IMR-90 (cell line): ENCODE results near the gene RPLP1. TPM values are rescaled to one million over a fixed set of nuclear protein-coding genes. Genes with fewer than 3 reads are reported as not detected.

Source experiments
- ATAC-seq: fragments of 200-7000 bp; cut with Tn5 transposase; 2 replicates; pipeline ENCODE4 v1.9.1; 2020; ENCODE audit warnings: low read depth, mild to moderate bottlenecking, moderate library complexity
- BruUV-seq: library from RNA; stranded (reverse); fragments of 400-500 nt; replicated peaks from 2 replicates; lab custom pipeline; 2021; lab: Mats Ljungman, UMichigan
- CTCF ChIA-PET: fragments of 300-600 bp; formaldehyde crosslinking; extraction: SDS; loops from one replicate; lab custom pipeline; 2021; ENCODE audit warnings: antibody characterized with exemption; lab: Yijun Ruan, JAX
- POLR2A ChIA-PET: fragments of 300-600 bp; sonication (Branson Sonifier 250); formaldehyde crosslinking; loops from one replicate; lab custom pipeline; 2022; ENCODE audit warnings: antibody characterized with exemption; ENCODE audit not compliant: unreplicated experiment; lab: Charles Lee
- DNase-seq: peaks from one replicate; pipeline ENCODE4 v3.0.0; 2013
- H2AFZ ChIP-seq: replicated peaks from 2 replicates; pipeline ENCODE3; 2013; ENCODE audit warnings: low read length, mild to moderate bottlenecking; ENCODE audit not compliant: poor library complexity
- H2AK5ac ChIP-seq: 2 replicates; pipeline ENCODE4 v1.6.1; 2013; ENCODE audit warnings: low read depth, low read length, inconsistent platforms
- H2AK9ac ChIP-seq: replicated peaks from 2 replicates; pipeline ENCODE3; 2013; ENCODE audit warnings: mild to moderate bottlenecking, low read depth, low read length, moderate library complexity; ENCODE audit not compliant: poor library complexity
- H2BK120ac ChIP-seq: 2 replicates; pipeline ENCODE4 v1.6.1; 2013; ENCODE audit warnings: low read depth, low read length, inconsistent platforms
- H2BK15ac ChIP-seq: 3 replicates; pipeline ENCODE4 v1.6.1; 2013; ENCODE audit warnings: low read depth, low read length, inconsistent platforms
- H2BK20ac ChIP-seq: 2 replicates; pipeline ENCODE4 v1.6.1; 2013; ENCODE audit warnings: low read depth, mild to moderate bottlenecking, inconsistent platforms, low read length, moderate library complexity
- H2BK5ac ChIP-seq: 2 replicates; pipeline ENCODE4 v1.6.1; 2013; ENCODE audit warnings: mild to moderate bottlenecking, low read depth, low read length, inconsistent platforms; ENCODE audit not compliant: poor library complexity, severe bottlenecking
- H3K14ac ChIP-seq: replicated peaks from 2 replicates; pipeline ENCODE4 v1.6.1; 2013; ENCODE audit warnings: low read depth, low read length, inconsistent platforms
- H3K18ac ChIP-seq: 2 replicates; pipeline ENCODE4 v1.6.1; 2013; ENCODE audit warnings: low read depth, low read length, control low read depth
- H3K23ac ChIP-seq: 2 replicates; pipeline ENCODE4 v1.6.1; 2013; ENCODE audit warnings: low read depth, low read length, inconsistent platforms
- H3K27ac ChIP-seq: 2 replicates; pipeline ENCODE4 v1.5.1; 2013; ENCODE audit warnings: mild to moderate bottlenecking, control low read depth, low read length; ENCODE audit not compliant: insufficient read depth
- H3K27me3 ChIP-seq: 2 replicates; pipeline ENCODE4 v1.6.1; 2013; ENCODE audit warnings: low read length; ENCODE audit not compliant: control insufficient read depth, insufficient read depth
- H3K36me3 ChIP-seq: 2 replicates; pipeline ENCODE4 v1.6.1; 2013; ENCODE audit warnings: low read length, mixed read lengths; ENCODE audit not compliant: control insufficient read depth, insufficient read depth
- H3K4ac ChIP-seq: 2 replicates; pipeline ENCODE4 v1.6.1; 2013; ENCODE audit warnings: low read depth, low read length, inconsistent platforms
- H3K4me1 ChIP-seq: 2 replicates; pipeline ENCODE4 v1.6.1; 2013; ENCODE audit warnings: low read length, mixed read lengths; ENCODE audit not compliant: control insufficient read depth, insufficient read depth
- H3K4me2 ChIP-seq: 2 replicates; pipeline ENCODE4 v1.6.1; 2013; ENCODE audit warnings: low read depth, mild to moderate bottlenecking, control low read depth, low read length, moderate library complexity
- H3K4me3 ChIP-seq: 2 replicates; pipeline ENCODE4 v1.5.1; 2013; ENCODE audit warnings: low read depth, mild to moderate bottlenecking, control low read depth, low read length, moderate library complexity; ENCODE audit not compliant: insufficient read depth
- H3K56ac ChIP-seq: 2 replicates; pipeline ENCODE4 v1.6.1; 2013; ENCODE audit warnings: low read length, inconsistent platforms; ENCODE audit not compliant: insufficient read depth; ENCODE audit errors: extremely low read depth
- H3K79me1 ChIP-seq, 2 experiments: 2 replicates each; pipeline ENCODE4 v1.6.1; 2013; ENCODE audit warnings: low read length in 2 of 2, inconsistent platforms in 1 of 2, low read depth in 1 of 2
- H3K9ac ChIP-seq: 2 replicates; pipeline ENCODE4 v1.6.1; 2013; ENCODE audit warnings: low read depth, low read length, control low read depth
- H3K9me1 ChIP-seq: 2 replicates; pipeline ENCODE4 v1.6.1; 2013; ENCODE audit warnings: low read length, inconsistent platforms; ENCODE audit not compliant: insufficient read depth
- H3K9me3 ChIP-seq: 2 replicates; pipeline ENCODE4 v1.6.1; 2013; ENCODE audit warnings: low read length; ENCODE audit not compliant: control insufficient read depth, insufficient read depth
- H4K20me1 ChIP-seq: 2 replicates; pipeline ENCODE4 v1.6.1; 2013; ENCODE audit warnings: low read length, inconsistent platforms; ENCODE audit not compliant: insufficient read depth
- H4K5ac ChIP-seq: 2 replicates; pipeline ENCODE4 v1.6.1; 2013; ENCODE audit warnings: mild to moderate bottlenecking, low read depth, low read length, control low read depth
- H4K8ac ChIP-seq, 2 experiments: 2 replicates each; pipeline ENCODE4 v1.6.1; 2013; ENCODE audit warnings: low read depth in 2 of 2, low read length in 2 of 2, control low read depth in 1 of 2, inconsistent platforms in 1 of 2
- H4K91ac ChIP-seq: 2 replicates; pipeline ENCODE4 v1.6.1; 2013; ENCODE audit warnings: low read depth, low read length, inconsistent platforms; ENCODE audit not compliant: insufficient read depth
- BHLHE40 ChIP-seq: fragments of 150-350 bp; IDR thresholded peaks from 2 replicates; pipeline ENCODE4 v1.6.1; 2016; ENCODE audit warnings: mild to moderate bottlenecking, low read depth, low read length
- CEBPB ChIP-seq: IDR thresholded peaks from 2 replicates; pipeline ENCODE4 v1.6.1; 2012; ENCODE audit warnings: low read depth, low read length, improper control_type of control experiment
- FOS ChIP-seq: fragments of 150-350 bp; IDR thresholded peaks from 2 replicates; pipeline ENCODE4 v1.6.1; 2016; ENCODE audit warnings: low read depth, low read length
- MXI1 ChIP-seq: IDR thresholded peaks from 2 replicates; pipeline ENCODE4 v1.6.1; 2012; ENCODE audit warnings: low read depth, mild to moderate bottlenecking, low read length, moderate library complexity, borderline replicate concordance
- POLR2A ChIP-seq: IDR thresholded peaks from 2 replicates; pipeline ENCODE4 v1.6.1; 2012; ENCODE audit warnings: mild to moderate bottlenecking, low read depth, low read length
- SMC3 ChIP-seq: fragments of 150-350 bp; IDR thresholded peaks from 2 replicates; pipeline ENCODE4 v1.6.1; 2016; ENCODE audit warnings: low read depth, mild to moderate bottlenecking, antibody characterized with exemption, low read length, moderate library complexity
- WGBS, 2 experiments: methylation state at CpG; one replicate each; pipeline versions ENCODE4 v1.1.5 to v1.1.7; 2013; ENCODE audit warnings: missing lambda C conversion rate in 2 of 2; ENCODE audit not compliant: insufficient read length in 1 of 2; ENCODE audit errors: extremely low coverage in 2 of 2; 5-methylcytosine and 5-hydroxymethylcytosine counted together
- dilution Hi-C: fragments of 300-500 bp; cut with HindIII; formaldehyde crosslinking; loops from one replicate; pipeline ENCODE4 v1.14.3; 2018; ENCODE audit warnings: low sequenced_read_pairs; ENCODE audit not compliant: unreplicated experiment
- in situ Hi-C: fragments of 300-500 bp; cut with MboI; formaldehyde crosslinking; loops from 3 replicates; pipeline ENCODE4 v1.14.3; 2019; ENCODE audit warnings: low sequenced_read_pairs, inconsistent platforms, mixed read lengths
- intact Hi-C: fragments of 100-400 bp; cut with micrococcal nuclease; formaldehyde crosslinking; loops from 2 replicates; pipeline ENCODE4 v1.10.0; 2022
- polyA plus RNA-seq, 3 experiments: library from polyadenylated mRNA; depleted of rRNA; stranded (reverse); fragments of >200 nt; gene quantifications; 2 replicates each; pipeline ENCODE4 v1.2.3, GENCODE V29; 2012; ENCODE audit warnings: low replicate concordance in 1 of 3
- total RNA-seq: library from RNA; depleted of rRNA; stranded (reverse); fragments of >200 nt; gene quantifications from 2 replicates; pipeline ENCODE4 v1.2.3, GENCODE V29; 2012
- TF ChIP-seq, protein P1 (sequence below): conservative IDR thresholded peaks from 2 replicates; pipeline ENCODE4 v1.5.1; 2012; ENCODE audit warnings: mild to moderate bottlenecking, low read depth, low read length, improper control_type of control experiment
- TF ChIP-seq, protein P2 (sequence below): fragments of 150-350 bp; IDR thresholded peaks from 2 replicates; pipeline ENCODE4 v1.6.1; 2016; ENCODE audit warnings: low read depth, mild to moderate bottlenecking, low read length, moderate library complexity, borderline replicate concordance

The RPLP1 gene
- total and polyA plus RNA-seq, 2 of the 4 experiments (the other 2 are of a cell fraction), result 97.0 to 1,440 TPM

DNA sequence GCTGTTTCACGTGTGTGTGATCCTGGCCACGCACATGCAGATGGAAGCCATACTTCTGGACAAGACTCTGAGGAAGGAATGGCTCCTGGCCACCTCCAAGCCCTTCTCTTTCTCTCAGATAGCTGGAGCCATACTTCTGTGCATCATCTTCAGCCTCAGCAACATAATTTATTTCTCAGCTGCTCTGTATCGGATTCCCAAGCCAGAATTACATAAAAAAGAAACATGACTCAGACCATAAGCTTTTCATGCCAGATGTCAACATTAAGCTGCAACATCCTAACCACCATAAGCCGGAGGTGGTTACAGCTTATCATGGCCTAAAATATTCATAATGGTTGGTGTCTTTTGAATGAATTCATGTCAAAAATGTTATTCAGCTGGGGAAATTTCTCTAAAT lies 49.0 kb upstream of the RPLP1 start:
- Histone ChIP-seq H4K91ac (no peak overlapping the region), H3K4me2 (peak overlapping the region; percentile 41), H2BK15ac (no peak overlapping the region; the same call in 2 of the 3 replicates), H3K9ac (no peak overlapping the region), H2AFZ (no peak overlapping the region), H3K27ac (peak overlapping the region; percentile 27; the same call in 1 of the 2 replicates), H4K8ac (0 out of 4 replicates have a peak overlapping the region, but pooled peaks of 1 of the 2 experiments have one; percentile 44), H2BK5ac (peak overlapping the region; percentile 36), H4K20me1 (peaks cover 30% of the 10 kb centered on the region), H3K4me3 (no peak overlapping the region), H2BK120ac (no peak overlapping the region), H3K18ac (peak overlapping the region; percentile 47; the same call in 1 of the 2 replicates), H3K36me3 (no peaks in the 10 kb centered on the region), H2AK5ac (peak overlapping the region; percentile 38; the same call in 1 of the 2 replicates), H3K23ac (peak overlapping the region; percentile 18; the same call in 1 of the 2 replicates), H4K5ac (no peak overlapping the region), H3K9me3 (no peaks in the 10 kb centered on the region), H3K14ac (0 out of 2 replicates have a peak overlapping the region, but pooled peaks have one; percentile 24), H3K4ac (peak overlapping the region; percentile 54; the same call in 1 of the 2 replicates), H3K9me1 (peaks cover 38% of the 10 kb centered on the region), H3K56ac (no peak overlapping the region), H3K4me1 (peaks cover 10% of the 10 kb centered on the region), H3K79me1 (peaks cover 25 to 81% of the 10 kb centered on the region in 2 experiments; a peak in 3 of 4 replicates), H2BK20ac (no peak overlapping the region), H2AK9ac (no peak overlapping the region), H3K27me3 (no peaks in the 10 kb centered on the region)
- CTCF ChIA-PET, result interaction anchor here (0.6 to 1.0 kb wide), 4 partner anchors 9 to 160 kb away, joined by 3 to 5 read pairs (median 4); no protein-coding TSS in a partner anchor
- intact Hi-C loops, result no loop called here
- dilution Hi-C loops, result no loop called here
- in situ Hi-C loops, result no loop called here
- TF ChIP-seq POLR2A, result no peak
- TF ChIP-seq CEBPB, result peak; percentile 83
- TF ChIP-seq, protein P1, sequence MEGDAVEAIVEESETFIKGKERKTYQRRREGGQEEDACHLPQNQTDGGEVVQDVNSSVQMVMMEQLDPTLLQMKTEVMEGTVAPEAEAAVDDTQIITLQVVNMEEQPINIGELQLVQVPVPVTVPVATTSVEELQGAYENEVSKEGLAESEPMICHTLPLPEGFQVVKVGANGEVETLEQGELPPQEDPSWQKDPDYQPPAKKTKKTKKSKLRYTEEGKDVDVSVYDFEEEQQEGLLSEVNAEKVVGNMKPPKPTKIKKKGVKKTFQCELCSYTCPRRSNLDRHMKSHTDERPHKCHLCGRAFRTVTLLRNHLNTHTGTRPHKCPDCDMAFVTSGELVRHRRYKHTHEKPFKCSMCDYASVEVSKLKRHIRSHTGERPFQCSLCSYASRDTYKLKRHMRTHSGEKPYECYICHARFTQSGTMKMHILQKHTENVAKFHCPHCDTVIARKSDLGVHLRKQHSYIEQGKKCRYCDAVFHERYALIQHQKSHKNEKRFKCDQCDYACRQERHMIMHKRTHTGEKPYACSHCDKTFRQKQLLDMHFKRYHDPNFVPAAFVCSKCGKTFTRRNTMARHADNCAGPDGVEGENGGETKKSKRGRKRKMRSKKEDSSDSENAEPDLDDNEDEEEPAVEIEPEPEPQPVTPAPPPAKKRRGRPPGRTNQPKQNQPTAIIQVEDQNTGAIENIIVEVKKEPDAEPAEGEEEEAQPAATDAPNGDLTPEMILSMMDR, result no peak
- TF ChIP-seq, protein P2, sequence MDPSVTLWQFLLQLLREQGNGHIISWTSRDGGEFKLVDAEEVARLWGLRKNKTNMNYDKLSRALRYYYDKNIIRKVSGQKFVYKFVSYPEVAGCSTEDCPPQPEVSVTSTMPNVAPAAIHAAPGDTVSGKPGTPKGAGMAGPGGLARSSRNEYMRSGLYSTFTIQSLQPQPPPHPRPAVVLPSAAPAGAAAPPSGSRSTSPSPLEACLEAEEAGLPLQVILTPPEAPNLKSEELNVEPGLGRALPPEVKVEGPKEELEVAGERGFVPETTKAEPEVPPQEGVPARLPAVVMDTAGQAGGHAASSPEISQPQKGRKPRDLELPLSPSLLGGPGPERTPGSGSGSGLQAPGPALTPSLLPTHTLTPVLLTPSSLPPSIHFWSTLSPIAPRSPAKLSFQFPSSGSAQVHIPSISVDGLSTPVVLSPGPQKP, result no peak
- no peak for TF ChIP-seq SMC3
- no peak for TF ChIP-seq MXI1
- TF ChIP-seq FOS, result peak; percentile 83; the same call in 1 of the 2 replicates
- TF ChIP-seq BHLHE40, result 0 out of 2 replicates have a peak, but pooled peaks have one; percentile 7
- peak; percentile 94 for DNase-seq
- 68% methylated on average over 2 of the region's 4 CpGs; no CpG with 5 or more reads in 1 of the 2 experiments for WGBS, 2 experiments
- POLR2A ChIA-PET, result no interaction called here
- ATAC-seq, result peak; percentile 84
- BruUV-seq, result no TSS peak
